Measurements from ENCODE around the gene HS1BP3.
A peak's percentile ranks its signal among the peaks of the same experiment; 100 is the strongest.

Gene HS1BP3

DNA sequence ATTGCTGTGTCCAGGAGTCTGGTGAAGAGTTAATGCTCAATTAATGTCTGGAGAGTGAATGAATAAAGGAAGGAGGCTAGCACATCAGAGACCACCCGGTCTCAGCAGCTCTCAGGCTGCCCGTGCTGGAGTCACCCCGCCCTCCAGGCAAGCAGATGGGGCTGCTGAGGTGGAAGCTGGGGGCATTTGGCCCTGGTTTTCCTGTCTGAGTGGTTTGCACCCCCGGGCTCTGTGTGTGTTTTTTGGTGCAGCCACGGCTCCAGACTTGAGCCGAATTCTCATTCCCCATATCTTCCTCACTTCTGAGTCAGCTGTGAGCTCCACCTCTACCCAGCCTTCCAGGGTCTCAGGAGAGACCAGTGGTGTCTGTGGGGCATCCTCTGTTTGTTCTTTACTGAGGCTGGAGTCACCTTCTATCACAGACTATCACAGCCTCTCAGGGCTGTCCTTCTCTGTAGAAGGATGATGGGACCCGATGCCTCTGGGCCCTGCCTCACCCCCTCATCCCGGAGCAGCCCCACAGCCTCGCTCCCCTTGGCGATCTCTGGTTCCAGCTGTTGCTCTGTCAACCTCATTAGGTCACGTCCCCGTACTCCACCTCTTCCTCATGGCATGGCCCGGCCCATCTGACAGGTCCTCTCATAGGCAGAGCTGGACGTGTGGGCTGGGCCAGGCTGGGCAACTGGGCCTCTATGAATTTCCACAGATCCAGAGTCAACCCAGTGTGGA is 60.8 kb downstream of the HS1BP3 start:
- H3K4me3 Mint-ChIP-seq, result no peak overlapping the region
- ATAC-seq (replicated peaks; ENCODE audit: extremely low read depth, poor library complexity, severe bottlenecking), result no peak
- DNase-seq (ENCODE audit: low spot score in 2 of 2), result no peak
- peaks cover 5% of the 10 kb centered on the region for H3K4me1 Mint-ChIP-seq
- peaks cover 8% of the 10 kb centered on the region for H3K27me3 Mint-ChIP-seq
- peak overlapping the region; percentile 11 for H3K27ac Mint-ChIP-seq (ENCODE audit: low read depth)
- H3K9me3 Mint-ChIP-seq, result no peaks in the 10 kb centered on the region
- H3K36me3 Mint-ChIP-seq (ENCODE audit: insufficient read depth), result peaks cover 3% of the 10 kb centered on the region

DNA sequence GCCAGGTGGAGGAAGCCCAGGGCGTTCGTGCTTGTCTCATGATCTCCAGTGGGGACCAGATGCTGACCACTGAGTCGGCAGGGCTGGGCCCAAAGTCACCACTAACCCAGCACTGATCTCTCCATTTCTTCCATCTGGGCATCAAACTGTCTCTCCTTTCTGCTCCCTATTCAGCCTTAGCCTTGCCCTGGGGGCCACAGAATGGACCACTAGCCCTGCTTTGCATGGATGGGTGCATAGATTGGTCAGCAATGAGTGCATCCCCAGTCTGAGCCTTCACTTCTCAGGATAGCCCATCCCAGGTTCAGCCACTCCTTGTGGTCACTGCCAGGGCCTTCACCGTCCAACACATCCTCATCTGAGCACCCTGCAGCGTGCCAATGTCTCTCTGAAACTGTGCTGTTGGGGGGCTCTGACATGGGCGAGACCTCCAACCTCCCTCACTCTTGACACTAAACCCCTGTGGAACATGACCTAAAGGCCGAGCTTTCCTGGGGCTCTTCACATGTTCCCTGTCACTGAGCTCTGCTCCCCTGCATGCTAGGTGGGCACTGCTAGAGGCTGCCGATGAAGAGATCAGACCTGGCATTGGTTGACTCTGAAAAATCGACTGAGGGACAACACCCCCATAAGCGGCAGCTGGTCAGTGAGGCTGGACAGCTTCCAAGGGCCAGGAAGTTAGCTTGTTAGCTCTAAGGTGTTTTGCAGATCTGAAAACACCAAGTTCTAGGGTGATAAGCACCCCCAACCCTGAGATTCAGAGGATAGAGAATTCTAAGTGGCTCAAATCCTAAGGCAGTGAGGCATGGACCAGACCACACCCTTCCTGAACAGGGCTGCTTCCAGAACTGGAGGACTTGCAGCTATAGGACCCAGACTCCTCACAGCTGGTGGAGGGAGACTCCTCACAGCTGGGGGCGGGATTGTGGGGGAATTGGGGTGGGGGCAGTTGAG is 61.7 kb downstream of the HS1BP3 start:
- H3K27ac Mint-ChIP-seq (ENCODE audit: low read depth), result peak overlapping the region; percentile 56
- H3K9me3 Mint-ChIP-seq, result no peaks in the 10 kb centered on the region
- H3K4me3 Mint-ChIP-seq, result no peak overlapping the region
- ATAC-seq (replicated peaks; ENCODE audit: extremely low read depth, poor library complexity, severe bottlenecking) (no peak), DNase-seq (ENCODE audit: low spot score in 2 of 2) (no peak)
- H3K36me3 Mint-ChIP-seq (ENCODE audit: insufficient read depth), result peaks cover 3% of the 10 kb centered on the region
- peaks cover 5% of the 10 kb centered on the region for H3K4me1 Mint-ChIP-seq
- H3K27me3 Mint-ChIP-seq, result peaks cover 8% of the 10 kb centered on the region

DNA sequence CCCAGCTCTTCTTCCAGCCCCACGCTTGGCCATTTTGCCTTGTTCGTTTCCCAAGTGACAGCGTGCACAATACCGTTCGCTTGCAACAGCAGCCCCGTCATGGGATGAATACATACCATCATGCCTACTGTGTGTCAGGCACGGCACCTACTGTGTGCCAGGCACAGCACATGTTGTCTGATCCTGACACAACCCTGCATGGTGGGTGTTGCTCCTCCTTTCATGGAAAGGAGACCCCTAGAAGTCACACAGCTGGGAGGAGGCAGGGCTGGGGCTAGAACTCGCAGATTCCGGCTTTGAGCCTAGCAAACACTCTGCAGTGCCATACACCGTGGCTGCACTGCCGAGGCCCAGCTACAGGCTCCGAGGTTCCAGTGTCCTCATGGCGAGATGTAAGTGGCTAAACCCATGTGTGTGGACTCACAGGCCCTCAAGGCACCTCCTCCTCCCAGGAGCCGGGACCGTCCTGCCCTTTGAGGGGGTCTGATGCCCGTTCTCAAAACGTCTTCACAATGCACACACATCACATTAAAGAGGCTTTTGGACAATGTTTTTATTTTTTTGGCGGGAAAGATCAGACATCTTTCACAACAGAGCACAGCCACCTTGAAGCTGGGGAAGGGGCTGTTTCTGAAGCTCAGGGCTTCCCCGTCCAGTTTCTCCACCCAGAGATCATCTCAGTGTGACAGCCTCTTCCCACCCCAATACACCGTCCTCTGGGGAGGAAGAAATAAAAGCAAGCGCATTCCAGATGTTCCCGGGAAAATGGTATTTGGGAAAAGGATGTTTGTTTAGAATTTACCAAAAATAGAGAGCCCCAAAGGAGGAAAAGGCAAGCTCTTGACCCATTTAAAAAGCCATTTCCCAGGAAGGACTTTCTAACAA is 64.9 kb downstream of the HS1BP3 start:
- peaks cover 8% of the 10 kb centered on the region for H3K27me3 Mint-ChIP-seq
- no peaks in the 10 kb centered on the region for H3K9me3 Mint-ChIP-seq
- no peak overlapping the region for H3K4me3 Mint-ChIP-seq
- DNase-seq (ENCODE audit: low spot score in 2 of 2), result no peak
- H3K36me3 Mint-ChIP-seq (ENCODE audit: insufficient read depth), result peaks cover 3% of the 10 kb centered on the region
- no peak overlapping the region for H3K27ac Mint-ChIP-seq (ENCODE audit: low read depth)
- no peak for ATAC-seq (replicated peaks; ENCODE audit: extremely low read depth, poor library complexity, severe bottlenecking)
- H3K4me1 Mint-ChIP-seq, result peaks cover 5% of the 10 kb centered on the region

DNA sequence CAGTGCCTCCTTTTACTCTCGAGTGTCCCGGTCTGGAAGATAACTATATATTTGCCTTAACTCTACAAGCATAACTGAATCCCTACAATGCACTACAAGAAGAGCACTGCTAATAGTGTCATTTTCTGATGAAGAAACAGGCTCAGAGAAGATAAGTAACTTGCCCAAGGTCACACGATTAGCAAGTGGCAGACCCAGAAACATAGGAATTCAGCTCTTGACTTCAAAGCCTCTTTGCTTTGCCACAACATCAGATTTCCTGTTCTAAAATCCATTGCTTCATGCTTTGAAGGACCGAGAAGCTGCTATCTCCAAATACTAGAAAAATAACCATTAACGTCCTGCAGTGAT is 65.6 kb downstream of the HS1BP3 start:
- Mint-ChIP-seq H3K9me3 (no peaks in the 10 kb centered on the region), H3K4me3 (no peak overlapping the region), H3K27ac (ENCODE audit: low read depth) (no peak overlapping the region), H3K36me3 (ENCODE audit: insufficient read depth) (peaks cover under 1% of the 10 kb centered on the region), H3K27me3 (peaks cover 8% of the 10 kb centered on the region), H3K4me1 (peaks cover 5% of the 10 kb centered on the region)
- ATAC-seq (replicated peaks; ENCODE audit: extremely low read depth, poor library complexity, severe bottlenecking), result no peak
- DNase-seq (ENCODE audit: low spot score in 2 of 2), result no peak

DNA sequence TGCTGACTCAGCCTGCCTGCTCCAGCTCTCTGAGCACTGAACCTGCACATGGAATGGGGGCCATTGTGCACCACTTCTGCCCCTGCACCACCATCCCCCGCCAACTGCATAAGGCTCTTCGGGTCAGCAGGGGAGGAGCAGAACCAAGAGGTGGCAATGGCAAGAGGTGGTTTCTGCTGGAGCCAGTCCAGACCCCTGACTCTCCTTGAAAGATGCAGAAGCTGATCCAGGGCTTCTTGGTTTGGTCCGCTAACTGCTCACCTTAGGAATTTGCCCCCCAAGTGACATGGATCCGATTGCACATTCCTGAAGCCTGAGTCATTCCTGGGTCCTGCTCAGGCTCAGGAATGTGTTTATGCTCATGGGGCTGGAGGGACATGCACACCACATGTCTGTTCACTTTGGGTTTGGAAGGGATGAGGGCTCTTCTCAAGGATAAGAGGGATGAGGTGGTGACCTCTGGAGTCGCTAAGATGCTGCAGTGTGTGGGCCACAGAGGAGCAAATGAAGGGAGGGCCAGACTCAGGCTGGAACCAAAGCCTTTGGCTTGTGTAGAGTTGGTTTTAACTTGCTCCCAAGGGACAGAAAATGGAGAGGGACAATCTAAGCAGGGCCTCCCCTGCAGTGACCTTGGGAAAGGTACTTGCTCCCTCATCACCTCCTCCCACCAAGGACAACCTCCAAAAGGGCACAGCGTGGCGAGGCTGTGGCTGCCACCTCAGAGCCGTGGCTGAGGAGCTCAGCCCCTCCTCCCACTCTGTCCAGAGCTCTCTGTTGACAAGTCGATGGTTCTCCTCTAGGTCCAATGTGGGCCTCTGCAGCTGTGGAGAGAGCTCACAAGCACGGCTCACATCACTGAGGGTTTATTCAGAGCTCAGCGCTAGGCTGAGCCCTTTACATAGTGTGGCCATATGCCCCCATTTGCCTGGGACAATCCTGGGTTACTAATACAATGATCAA is 66.2 kb downstream of the HS1BP3 start:
- DNase-seq (ENCODE audit: low spot score in 2 of 2) (no peak), ATAC-seq (replicated peaks; ENCODE audit: extremely low read depth, poor library complexity, severe bottlenecking) (no peak)
- Mint-ChIP-seq H3K27ac (ENCODE audit: low read depth) (no peak overlapping the region), H3K27me3 (peaks cover 8% of the 10 kb centered on the region), H3K4me3 (no peak overlapping the region), H3K36me3 (ENCODE audit: insufficient read depth) (peaks cover 2% of the 10 kb centered on the region), H3K4me1 (peaks cover 5% of the 10 kb centered on the region), H3K9me3 (no peaks in the 10 kb centered on the region)

DNA sequence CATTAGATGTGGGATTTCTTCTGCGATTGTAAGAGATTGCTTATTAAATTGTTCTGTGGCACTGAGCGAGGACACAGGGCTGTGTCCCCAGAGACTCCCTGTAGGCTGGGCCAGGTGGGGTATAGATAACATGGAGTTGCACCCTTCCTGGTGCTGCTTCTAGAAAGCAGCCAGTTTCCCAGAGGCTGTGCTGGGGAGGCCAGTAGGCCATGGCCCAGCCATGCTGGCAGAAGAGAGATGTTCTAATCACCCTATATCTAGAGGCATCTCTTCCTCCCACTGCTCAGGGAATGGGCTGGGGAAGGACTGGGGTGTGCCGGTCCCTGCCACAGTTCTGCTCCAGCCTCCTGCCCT is 66.9 kb downstream of the HS1BP3 start:
- Mint-ChIP-seq H3K4me3 (no peak overlapping the region), H3K27me3 (peaks cover 4% of the 10 kb centered on the region), H3K36me3 (ENCODE audit: insufficient read depth) (peaks cover 2% of the 10 kb centered on the region), H3K27ac (ENCODE audit: low read depth) (no peak overlapping the region), H3K9me3 (no peaks in the 10 kb centered on the region), H3K4me1 (peaks cover 5% of the 10 kb centered on the region)
- no peak for DNase-seq (ENCODE audit: low spot score in 2 of 2)
- ATAC-seq (replicated peaks; ENCODE audit: extremely low read depth, poor library complexity, severe bottlenecking), result no peak

DNA sequence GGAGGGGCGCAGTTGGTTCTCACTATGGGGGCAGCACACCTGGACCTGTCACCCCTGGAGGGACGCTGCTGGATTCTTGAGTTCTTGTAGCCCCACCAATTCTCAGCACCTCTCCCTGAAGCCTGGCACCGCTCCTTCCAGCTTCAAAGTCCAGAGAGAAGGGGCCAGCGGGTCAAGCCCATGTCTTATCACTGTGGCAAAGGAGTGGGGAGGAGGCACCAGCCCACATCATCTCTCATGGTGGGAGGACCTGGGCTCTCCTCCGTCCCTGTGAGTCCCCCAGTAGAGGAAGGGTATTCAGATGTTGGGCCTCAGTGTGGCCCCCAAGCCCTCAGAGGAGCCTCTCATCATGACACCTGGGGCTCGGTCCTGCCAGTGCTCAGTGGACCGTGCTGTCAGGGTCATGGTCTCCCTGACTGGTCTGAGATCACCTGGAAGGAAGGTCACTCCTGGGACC is 67.4 kb downstream of the HS1BP3 start:
- DNase-seq (ENCODE audit: low spot score in 2 of 2) (no peak), ATAC-seq (replicated peaks; ENCODE audit: extremely low read depth, poor library complexity, severe bottlenecking) (no peak)
- peaks cover 2% of the 10 kb centered on the region for H3K36me3 Mint-ChIP-seq (ENCODE audit: insufficient read depth)
- H3K9me3 Mint-ChIP-seq, result no peaks in the 10 kb centered on the region
- no peaks in the 10 kb centered on the region for H3K27me3 Mint-ChIP-seq
- no peak overlapping the region for H3K27ac Mint-ChIP-seq (ENCODE audit: low read depth)
- no peak overlapping the region for H3K4me3 Mint-ChIP-seq
- peaks cover 5% of the 10 kb centered on the region for H3K4me1 Mint-ChIP-seq

DNA sequence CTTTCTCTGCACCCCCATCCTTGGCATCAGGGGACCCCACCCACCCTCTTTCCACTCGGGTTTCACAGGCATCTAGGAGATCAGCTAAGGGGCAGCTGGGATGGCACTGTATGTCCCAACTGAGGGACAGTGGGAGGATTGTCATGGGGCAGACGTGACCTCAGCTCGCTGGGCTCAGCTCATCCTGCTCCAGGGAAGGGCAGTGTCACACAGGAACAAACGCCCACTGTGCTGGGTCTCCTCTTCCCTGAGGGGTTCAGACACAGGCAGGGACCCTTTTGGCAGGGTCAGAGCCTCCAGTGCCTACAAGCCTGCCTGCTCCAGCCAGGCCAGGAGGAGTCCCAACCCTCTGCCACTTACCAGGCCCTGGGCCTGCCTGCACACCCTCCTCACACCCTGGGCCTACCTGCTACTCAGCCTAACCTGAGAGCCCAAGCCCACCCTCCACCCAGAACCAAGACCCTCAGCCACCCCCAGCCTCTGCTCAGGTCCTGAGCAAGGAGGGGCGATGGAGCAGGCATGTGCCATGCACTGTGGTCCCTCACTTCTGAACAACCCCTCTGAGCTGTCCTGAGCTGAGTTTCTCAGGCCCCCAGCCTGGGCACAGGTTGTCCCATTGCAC is 68.2 kb downstream of the HS1BP3 start:
- no peaks in the 10 kb centered on the region for H3K27me3 Mint-ChIP-seq
- H3K36me3 Mint-ChIP-seq (ENCODE audit: insufficient read depth), result peaks cover 2% of the 10 kb centered on the region
- H3K4me3 Mint-ChIP-seq, result no peak overlapping the region
- DNase-seq (ENCODE audit: low spot score in 2 of 2) (no peak), ATAC-seq (replicated peaks; ENCODE audit: extremely low read depth, poor library complexity, severe bottlenecking) (no peak)
- H3K4me1 Mint-ChIP-seq, result peaks cover 5% of the 10 kb centered on the region
- no peaks in the 10 kb centered on the region for H3K9me3 Mint-ChIP-seq
- H3K27ac Mint-ChIP-seq (ENCODE audit: low read depth), result no peak overlapping the region

DNA sequence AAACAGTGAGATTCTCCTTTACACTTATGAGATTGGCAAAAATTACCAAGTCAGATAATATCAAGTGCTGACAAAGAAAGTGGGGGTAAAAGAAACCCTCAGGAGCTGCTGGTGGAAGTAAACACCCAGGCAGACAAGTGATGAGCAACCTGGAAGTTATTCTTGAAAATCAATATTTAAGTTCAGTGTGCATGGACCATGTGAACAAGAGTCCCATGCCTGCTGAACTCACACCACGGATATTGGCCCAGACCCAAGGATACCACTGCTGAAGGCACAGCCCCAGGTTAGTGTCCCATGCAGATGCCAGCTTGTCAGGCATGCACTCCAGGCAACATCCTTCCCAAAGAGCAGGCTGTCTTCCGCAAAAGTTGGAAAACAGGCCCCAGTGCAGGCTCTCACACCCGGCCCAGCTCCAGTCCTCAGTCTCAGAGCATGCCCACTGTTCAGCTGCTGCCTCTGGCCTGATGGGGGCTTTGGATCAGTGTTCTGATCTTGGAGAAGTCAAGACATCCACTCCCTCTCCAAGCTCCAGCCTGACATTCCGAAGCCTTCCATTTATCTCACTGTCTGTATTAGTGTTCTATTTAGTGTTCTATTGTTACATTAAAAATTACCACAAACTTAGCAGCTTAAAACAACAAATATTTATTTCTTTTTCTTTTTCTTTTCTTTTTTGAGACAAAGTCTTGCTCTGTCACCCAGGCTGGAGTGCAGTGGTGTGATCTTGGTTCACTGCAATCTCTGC is 70.0 kb downstream of the HS1BP3 start:
- H3K27me3 Mint-ChIP-seq, result no peaks in the 10 kb centered on the region
- H3K27ac Mint-ChIP-seq (ENCODE audit: low read depth), result no peak overlapping the region
- peaks cover 5% of the 10 kb centered on the region for H3K36me3 Mint-ChIP-seq (ENCODE audit: insufficient read depth)
- peaks cover 8% of the 10 kb centered on the region for H3K9me3 Mint-ChIP-seq
- DNase-seq (ENCODE audit: low spot score in 2 of 2), result no peak
- H3K4me1 Mint-ChIP-seq, result peaks cover 18% of the 10 kb centered on the region
- H3K4me3 Mint-ChIP-seq, result no peak overlapping the region
- no peak for ATAC-seq (replicated peaks; ENCODE audit: extremely low read depth, poor library complexity, severe bottlenecking)

DNA sequence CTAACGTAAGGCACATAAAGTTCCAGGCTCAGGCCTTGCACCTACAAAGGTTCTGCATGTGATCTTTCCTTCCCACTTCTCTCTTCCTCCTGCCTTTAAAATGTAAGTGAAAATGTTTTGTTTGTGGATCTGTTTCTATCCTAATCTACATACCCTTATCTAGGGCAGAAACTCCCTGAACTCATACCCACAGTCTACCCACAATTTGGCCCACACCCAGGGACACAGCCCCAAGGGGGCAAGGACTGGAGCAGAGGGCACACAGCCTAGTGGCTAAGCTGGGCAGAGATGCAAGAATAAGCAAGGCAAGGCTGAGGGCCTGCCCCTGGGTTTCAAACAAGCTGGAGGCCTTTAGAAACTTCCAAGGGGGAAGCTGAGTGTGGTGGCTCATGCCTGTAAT is 71.0 kb downstream of the HS1BP3 start:
- H3K9me3 Mint-ChIP-seq, result peaks cover 8% of the 10 kb centered on the region
- H3K27ac Mint-ChIP-seq (ENCODE audit: low read depth), result no peak overlapping the region
- H3K27me3 Mint-ChIP-seq, result no peaks in the 10 kb centered on the region
- H3K36me3 Mint-ChIP-seq (ENCODE audit: insufficient read depth), result peaks cover 5% of the 10 kb centered on the region
- ATAC-seq (replicated peaks; ENCODE audit: extremely low read depth, poor library complexity, severe bottlenecking) (no peak), DNase-seq (ENCODE audit: low spot score in 2 of 2) (no peak)
- no peak overlapping the region for H3K4me3 Mint-ChIP-seq
- peaks cover 18% of the 10 kb centered on the region for H3K4me1 Mint-ChIP-seq
